Neural cell (in vitro differentiated cells): Measurements from ENCODE around the gene GALNT1.

Experiments used
- MXI1 ChIP-seq: fragments of 450-650 bp; conservative IDR thresholded peaks from 2 replicates; pipeline ENCODE4 v1.6.1; 2014; ENCODE audit warnings: antibody characterized with exemption, mild to moderate bottlenecking; ENCODE audit not compliant: poor library complexity, severe bottlenecking
- TF ChIP-seq, protein P1 (sequence below): fragments of 450-650 bp; IDR thresholded peaks from 2 replicates; pipeline ENCODE4 v1.5.1; 2014; ENCODE audit warnings: antibody characterized with exemption, mild to moderate bottlenecking, moderate library complexity; ENCODE audit not compliant: poor library complexity, severe bottlenecking

DNA sequence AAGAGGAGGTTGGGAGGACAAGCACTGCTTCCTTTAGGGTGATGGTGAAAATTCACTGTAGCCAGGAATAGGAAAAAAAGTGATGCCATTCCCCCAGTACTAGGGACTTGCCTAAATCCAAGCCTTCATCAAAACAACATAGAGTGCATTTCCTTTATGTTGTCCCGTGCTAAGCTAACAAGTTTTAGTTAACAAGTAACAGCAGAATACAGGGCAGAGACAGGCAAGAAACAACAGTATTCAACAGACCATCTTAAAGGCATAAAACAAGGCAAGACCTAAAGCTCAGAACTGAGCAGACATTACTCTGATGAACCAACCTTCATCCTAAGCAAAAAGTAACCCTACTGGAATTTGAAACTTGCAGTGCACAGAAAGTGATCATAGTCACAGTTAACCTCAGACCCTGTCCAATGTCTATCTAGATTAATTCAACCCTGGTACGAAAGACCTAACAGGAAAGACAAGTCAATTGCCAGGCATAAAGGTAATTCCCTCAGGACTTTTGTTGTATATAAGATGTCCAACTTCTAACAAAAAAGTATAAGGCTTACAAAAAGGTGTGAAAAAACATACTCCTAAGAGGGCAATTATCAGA, 34.4 kb upstream of the GALNT1 start:
- TF ChIP-seq, protein P1, sequence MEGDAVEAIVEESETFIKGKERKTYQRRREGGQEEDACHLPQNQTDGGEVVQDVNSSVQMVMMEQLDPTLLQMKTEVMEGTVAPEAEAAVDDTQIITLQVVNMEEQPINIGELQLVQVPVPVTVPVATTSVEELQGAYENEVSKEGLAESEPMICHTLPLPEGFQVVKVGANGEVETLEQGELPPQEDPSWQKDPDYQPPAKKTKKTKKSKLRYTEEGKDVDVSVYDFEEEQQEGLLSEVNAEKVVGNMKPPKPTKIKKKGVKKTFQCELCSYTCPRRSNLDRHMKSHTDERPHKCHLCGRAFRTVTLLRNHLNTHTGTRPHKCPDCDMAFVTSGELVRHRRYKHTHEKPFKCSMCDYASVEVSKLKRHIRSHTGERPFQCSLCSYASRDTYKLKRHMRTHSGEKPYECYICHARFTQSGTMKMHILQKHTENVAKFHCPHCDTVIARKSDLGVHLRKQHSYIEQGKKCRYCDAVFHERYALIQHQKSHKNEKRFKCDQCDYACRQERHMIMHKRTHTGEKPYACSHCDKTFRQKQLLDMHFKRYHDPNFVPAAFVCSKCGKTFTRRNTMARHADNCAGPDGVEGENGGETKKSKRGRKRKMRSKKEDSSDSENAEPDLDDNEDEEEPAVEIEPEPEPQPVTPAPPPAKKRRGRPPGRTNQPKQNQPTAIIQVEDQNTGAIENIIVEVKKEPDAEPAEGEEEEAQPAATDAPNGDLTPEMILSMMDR: no peak
- no peak for TF ChIP-seq MXI1
